H54 (cell line): Measurements from ENCODE around the gene ZNF300.

ENCODE experiments used
- DNase-seq: peaks from one replicate; pipeline ENCODE4 v3.0.0; 2011; ENCODE audit warnings: low spot score, mixed read lengths; ENCODE audit not compliant: insufficient read length
- FAIRE-seq: peaks from 3 replicates; lab custom pipeline; 2011; peaks lifted over from hg19 to GRCh38; lab: Jason Lieb, UNC
- POLR2A ChIP-seq: IDR thresholded peaks from 2 replicates; pipeline ENCODE4 v1.6.1; 2011; ENCODE audit warnings: low read depth, mild to moderate bottlenecking, low read length

ZNF300 gene

GRCh38 chr5:150904479-150905311 is at the start of gene ZNF300:
TSS of gene ZNF300 (minus strand) at chr5:150904980. CDS start at chr5:150903155, 1,825 bp downstream.
- FAIRE-seq (peak; percentile 99), DNase-seq (peak; percentile 64)
- peak; percentile 6; the same call in 1 of the 2 replicates for TF ChIP-seq POLR2A

- FAIRE-seq: no peak
- DNase-seq: no peak
Measured at GRCh38 chr5:150948539-150948938, 43.8 kb upstream of the ZNF300 start.

GRCh38 chr5:150946351-150946905 is 41.6 kb upstream of the ZNF300 start:
- DNase-seq (no peak), FAIRE-seq (no peak)
- TF ChIP-seq POLR2A: no peak

More at GRCh38 chr5:150948539-150948938, 43.8 kb upstream of the ZNF300 start:
- TF ChIP-seq POLR2A: no peak

- no peak for FAIRE-seq
- TF ChIP-seq POLR2A: no peak
- no peak for DNase-seq
Measured at GRCh38 chr5:150945947-150946346, 41.2 kb upstream of the ZNF300 start.

- peak; percentile 16 for DNase-seq
- FAIRE-seq: no peak
- no peak for TF ChIP-seq POLR2A
Measured at GRCh38 chr5:150945486-150945885, 40.7 kb upstream of the ZNF300 start.

GRCh38 chr5:150931368-150931965 is 26.7 kb upstream of the ZNF300 start:
- no peak for TF ChIP-seq POLR2A
- no peak for DNase-seq
- FAIRE-seq: peak; percentile 30

GRCh38 chr5:150918613-150919012 is 13.8 kb upstream of the ZNF300 start:
- peak; percentile 70 for FAIRE-seq
- DNase-seq: no peak
- TF ChIP-seq POLR2A: no peak

GRCh38 chr5:150912312-150912814 is 7.6 kb upstream of the ZNF300 start:
- FAIRE-seq: no peak
- no peak for TF ChIP-seq POLR2A

GRCh38 chr5:150905312-150905683 is 518 bp upstream of the ZNF300 start:
- DNase-seq: no peak
- no peak for FAIRE-seq
- no peak for TF ChIP-seq POLR2A

More at GRCh38 chr5:150912312-150912814, 7.6 kb upstream of the ZNF300 start:
- DNase-seq: no peak

- FAIRE-seq (no peak), DNase-seq (no peak)
- no peak for TF ChIP-seq POLR2A
Measured at GRCh38 chr5:150901446-150901845, 3.3 kb downstream of the ZNF300 start.

GRCh38 chr5:150895431-150896428 is 9.1 kb downstream of the ZNF300 start:
- peak; percentile 64 for FAIRE-seq
- TF ChIP-seq POLR2A: no peak
- no peak for DNase-seq

- no peak for TF ChIP-seq POLR2A
- FAIRE-seq (no peak), DNase-seq (no peak)
Measured at GRCh38 chr5:150879358-150879757, 25.4 kb downstream of the ZNF300 start.

- no peak for TF ChIP-seq POLR2A
- no peak for FAIRE-seq
- DNase-seq: no peak
Measured at GRCh38 chr5:150862070-150862469, 42.7 kb downstream of the ZNF300 start.
